Measurements from ENCODE around the gene PCSK6. TPM values are rescaled to one million over a fixed set of nuclear protein-coding genes. Genes with fewer than 3 reads are reported as not detected.

Gene PCSK6
- total RNA-seq, 1 experiment from 2014 or later, result 10.6 TPM

GRCh38 chr15:101394654-101395053 is 94.9 kb downstream of the PCSK6 start:
- BruUV-seq (replicated peaks), result no TSS peak
- ATAC-seq, result no peak
- no peak for TF ChIP-seq TCF7L2 (IDR thresholded peaks at IDR 0.05; ENCODE audit: low read depth, low read length)
- TF ChIP-seq POLR2AphosphoS5 (IDR thresholded peaks at IDR 0.05; ENCODE audit: low read depth, low read length), result no peak
- no peak for TF ChIP-seq REST (IDR thresholded peaks at IDR 0.05; ENCODE audit: insufficient read depth in 1 of 2, low read depth in 2 of 2, low read length in 1 of 2)
- TF ChIP-seq, protein P1, sequence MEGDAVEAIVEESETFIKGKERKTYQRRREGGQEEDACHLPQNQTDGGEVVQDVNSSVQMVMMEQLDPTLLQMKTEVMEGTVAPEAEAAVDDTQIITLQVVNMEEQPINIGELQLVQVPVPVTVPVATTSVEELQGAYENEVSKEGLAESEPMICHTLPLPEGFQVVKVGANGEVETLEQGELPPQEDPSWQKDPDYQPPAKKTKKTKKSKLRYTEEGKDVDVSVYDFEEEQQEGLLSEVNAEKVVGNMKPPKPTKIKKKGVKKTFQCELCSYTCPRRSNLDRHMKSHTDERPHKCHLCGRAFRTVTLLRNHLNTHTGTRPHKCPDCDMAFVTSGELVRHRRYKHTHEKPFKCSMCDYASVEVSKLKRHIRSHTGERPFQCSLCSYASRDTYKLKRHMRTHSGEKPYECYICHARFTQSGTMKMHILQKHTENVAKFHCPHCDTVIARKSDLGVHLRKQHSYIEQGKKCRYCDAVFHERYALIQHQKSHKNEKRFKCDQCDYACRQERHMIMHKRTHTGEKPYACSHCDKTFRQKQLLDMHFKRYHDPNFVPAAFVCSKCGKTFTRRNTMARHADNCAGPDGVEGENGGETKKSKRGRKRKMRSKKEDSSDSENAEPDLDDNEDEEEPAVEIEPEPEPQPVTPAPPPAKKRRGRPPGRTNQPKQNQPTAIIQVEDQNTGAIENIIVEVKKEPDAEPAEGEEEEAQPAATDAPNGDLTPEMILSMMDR (IDR thresholded peaks at IDR 0.05), result no peak
- TF ChIP-seq SIN3A (IDR thresholded peaks at IDR 0.05; ENCODE audit: borderline replicate concordance, insufficient read depth, low read depth, low read length), result no peak
- no peaks in the 10 kb centered on the region for H3K4me1 ChIP-seq (ENCODE audit: control insufficient read depth, insufficient read depth, low read length)
- H3K36me3 ChIP-seq (ENCODE audit: control insufficient read depth, insufficient read depth, low read length), result no peaks in the 10 kb centered on the region
- no peak overlapping the region for H3K27ac ChIP-seq (ENCODE audit: low read length)
- no peak overlapping the region for H3K4me3 ChIP-seq (ENCODE audit: low read depth in 2 of 2, low read length in 2 of 2)
- intact Hi-C loops (cut with micrococcal nuclease; ENCODE audit: unreplicated experiment) (no loop called here), in situ Hi-C loops (cut with HindIII; ENCODE audit: low pct_unique_long_range_greater_than_20kb, low sequenced_read_pairs) (no loop called here)
- no peaks in the 10 kb centered on the region for H3K27me3 ChIP-seq (ENCODE audit: control insufficient read depth, insufficient read depth, low read length)
- CTCF ChIA-PET, result no interaction called here
- H3K9me3 ChIP-seq (ENCODE audit: control insufficient read depth, insufficient read depth, low read depth, low read length), result no peaks in the 10 kb centered on the region
- DNase-seq (ENCODE audit: low read depth, low spot score), result no peak
- POLR2A ChIA-PET, result no interaction called here

- Histone ChIP-seq H3K27ac (ENCODE audit: low read length) (no peak overlapping the region), H3K4me3 (ENCODE audit: low read depth in 2 of 2, low read length in 2 of 2) (no peak overlapping the region), H3K36me3 (ENCODE audit: control insufficient read depth, insufficient read depth, low read length) (no peaks in the 10 kb centered on the region), H3K4me1 (ENCODE audit: control insufficient read depth, insufficient read depth, low read length) (no peaks in the 10 kb centered on the region), H3K27me3 (ENCODE audit: control insufficient read depth, insufficient read depth, low read length) (no peaks in the 10 kb centered on the region), H3K9me3 (ENCODE audit: control insufficient read depth, insufficient read depth, low read depth, low read length) (no peaks in the 10 kb centered on the region)
- in situ Hi-C loops (cut with HindIII; ENCODE audit: low pct_unique_long_range_greater_than_20kb, low sequenced_read_pairs), result no loop called here
- TF ChIP-seq SIN3A (IDR thresholded peaks at IDR 0.05; ENCODE audit: borderline replicate concordance, insufficient read depth, low read depth, low read length) (no peak), POLR2AphosphoS5 (IDR thresholded peaks at IDR 0.05; ENCODE audit: low read depth, low read length) (no peak), REST (IDR thresholded peaks at IDR 0.05; ENCODE audit: insufficient read depth in 1 of 2, low read depth in 2 of 2, low read length in 1 of 2) (no peak), TCF7L2 (IDR thresholded peaks at IDR 0.05; ENCODE audit: low read depth, low read length) (no peak)
- TF ChIP-seq, protein P1 (IDR thresholded peaks at IDR 0.05), result no peak
- intact Hi-C loops (cut with micrococcal nuclease; ENCODE audit: unreplicated experiment), result no loop called here
- DNase-seq (ENCODE audit: low read depth, low spot score) (no peak), ATAC-seq (no peak)
- CTCF ChIA-PET, result no interaction called here
- POLR2A ChIA-PET, result no interaction called here
- no TSS peak for BruUV-seq (replicated peaks)
These were observed 95.4 kb downstream of the PCSK6 start for GRCh38 chr15:101394056-101394630.

Measured in Panc1 (cell line).